HG03097 (cell line): Measurements from ENCODE around the gene NUP98.

Source experiments
- ATAC-seq: cut with Tn5 transposase; IDR thresholded peaks from one replicate; pipeline ENCODE4 v1.9.1; 2021; ENCODE audit not compliant: unreplicated experiment, low FRiP score

NUP98 gene

GRCh38 chr11:3797329-3798090 is at the start of gene NUP98:
Gene NUP98 (minus strand): TSS chr11:3797554. CDS start chr11:3782117, 15,437 bp downstream.
- peak; percentile 93 for ATAC-seq

- ATAC-seq = no peak
Observed at GRCh38 chr11:3845670-3846069, 48.3 kb upstream of the NUP98 start.

GRCh38 chr11:3845246-3845645 is 47.9 kb upstream of the NUP98 start:
- no peak for ATAC-seq

- no peak for ATAC-seq
Observed at GRCh38 chr11:3843326-3843725, 46.0 kb upstream of the NUP98 start.

GRCh38 chr11:3841426-3842350 is 44.3 kb upstream of the NUP98 start:
- ATAC-seq = peak; percentile 51

- peak; percentile 32 for ATAC-seq
Observed at GRCh38 chr11:3840870-3841425, 43.6 kb upstream of the NUP98 start, which contains the start of gene RHOG. Gene RHOG (minus strand): TSS chr11:3840959. CDS start chr11:3828138, 12,821 bp downstream.

- no peak for ATAC-seq
Observed at GRCh38 chr11:3840004-3840869, 42.9 kb upstream of the NUP98 start.

- ATAC-seq = no peak
Observed at GRCh38 chr11:3838504-3838903, 41.1 kb upstream of the NUP98 start.

GRCh38 chr11:3837793-3838192 is 40.4 kb upstream of the NUP98 start:
- ATAC-seq = no peak

GRCh38 chr11:3836903-3837302 is 39.5 kb upstream of the NUP98 start:
- no peak for ATAC-seq

- ATAC-seq = no peak
Observed at GRCh38 chr11:3835751-3836150, 38.4 kb upstream of the NUP98 start.

GRCh38 chr11:3834664-3835461 is 37.5 kb upstream of the NUP98 start:
- ATAC-seq = no peak

GRCh38 chr11:3834349-3834663 is 37.0 kb upstream of the NUP98 start:
- ATAC-seq = no peak

- no peak for ATAC-seq
Observed at GRCh38 chr11:3833449-3833848, 36.1 kb upstream of the NUP98 start.

- ATAC-seq = no peak
Observed at GRCh38 chr11:3832816-3833215, 35.5 kb upstream of the NUP98 start.

GRCh38 chr11:3831378-3832239 is 34.3 kb upstream of the NUP98 start:
- no peak for ATAC-seq

GRCh38 chr11:3830730-3831129 is 33.4 kb upstream of the NUP98 start:
- ATAC-seq = no peak

GRCh38 chr11:3830088-3830487 is 32.7 kb upstream of the NUP98 start:
- ATAC-seq = no peak
